HG03439 (cell line): ENCODE data around the gene BPIFB1.

ENCODE experiments used
- ATAC-seq: cut with Tn5 transposase; IDR thresholded peaks from one replicate; pipeline ENCODE4 v1.9.1; 2021; ENCODE audit warnings: mild to moderate bottlenecking, moderate library complexity; ENCODE audit not compliant: unreplicated experiment

BPIFB1 gene

DNA sequence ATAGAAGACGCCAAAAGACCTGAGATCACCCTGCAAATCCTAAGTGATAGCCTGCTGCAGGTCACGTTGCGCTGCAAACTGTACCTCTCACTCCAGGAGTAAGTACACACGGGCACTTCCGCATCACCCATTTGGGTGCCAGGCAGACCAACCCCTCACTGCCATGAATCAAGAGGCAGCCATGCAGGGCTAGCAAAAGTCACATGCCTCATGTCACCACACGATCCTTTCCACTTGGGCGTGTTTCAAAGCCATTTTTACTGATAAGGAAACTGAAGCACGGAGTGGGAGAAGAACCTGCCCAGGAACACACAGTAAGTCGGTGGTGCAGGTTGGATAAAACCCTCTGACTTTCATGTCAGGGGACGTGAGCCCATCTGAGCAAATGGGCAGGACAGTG lies 37.0 kb downstream of the BPIFB1 start:
- no peak for ATAC-seq

DNA sequence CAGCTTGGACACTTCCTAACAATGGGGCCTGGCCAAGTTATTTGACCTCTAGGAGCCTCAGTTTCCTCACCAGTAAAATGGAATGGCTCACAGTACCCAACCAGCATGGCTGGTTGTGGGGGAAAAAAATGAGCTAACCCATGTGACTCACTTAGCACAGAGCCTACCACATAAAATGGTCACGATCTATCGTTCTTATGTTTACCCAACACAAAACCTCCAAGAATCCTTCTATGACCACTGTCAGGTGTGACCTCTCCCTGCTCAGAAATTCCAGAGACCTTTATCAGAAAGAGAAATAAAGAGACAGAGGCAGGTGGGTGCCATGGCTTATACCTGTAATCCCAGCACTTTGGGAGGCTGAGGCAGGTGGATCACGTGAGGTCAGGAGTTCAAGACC lies 39.4 kb downstream of the BPIFB1 start:
- ATAC-seq: no peak

DNA sequence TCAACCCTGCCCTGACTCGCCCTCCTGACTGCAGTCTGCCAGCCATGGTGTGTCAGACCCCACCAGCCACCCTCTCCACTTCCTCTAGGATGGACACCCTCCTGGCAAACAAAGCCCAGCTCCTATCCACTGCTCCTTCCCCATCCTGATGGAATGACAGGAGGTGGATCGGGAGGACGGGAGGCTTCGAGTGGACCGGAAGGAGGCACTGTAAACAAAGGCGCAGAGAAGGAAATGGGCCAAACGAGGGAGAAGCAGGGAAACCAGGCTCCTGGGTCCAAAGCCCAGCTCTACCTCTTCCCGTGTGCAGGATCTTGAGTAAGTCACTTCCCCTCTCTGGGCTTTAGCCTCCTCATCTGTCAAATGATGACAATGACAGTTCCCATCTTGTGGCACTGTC lies 40.2 kb downstream of the BPIFB1 start:
- ATAC-seq: no peak

DNA sequence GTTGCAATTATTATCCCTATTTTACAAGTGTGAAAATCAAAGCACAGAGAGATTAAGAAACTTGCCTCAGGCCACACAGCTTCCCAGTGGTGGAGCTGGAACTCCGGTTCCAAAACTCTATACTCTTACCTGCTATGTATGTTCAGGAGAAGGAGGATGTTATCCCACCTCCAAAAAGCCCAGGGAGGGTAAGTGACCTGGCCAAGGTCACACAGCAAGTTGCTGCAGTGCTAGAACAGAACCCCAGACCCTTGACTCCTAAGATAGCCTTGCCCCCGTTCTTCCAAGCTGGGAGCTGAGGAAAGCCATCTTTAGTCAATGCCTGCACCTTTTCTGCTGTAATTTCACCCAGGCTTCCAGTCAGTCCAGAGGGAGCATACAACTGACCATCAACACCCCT lies 42.3 kb downstream of the BPIFB1 start:
- ATAC-seq: no peak

DNA sequence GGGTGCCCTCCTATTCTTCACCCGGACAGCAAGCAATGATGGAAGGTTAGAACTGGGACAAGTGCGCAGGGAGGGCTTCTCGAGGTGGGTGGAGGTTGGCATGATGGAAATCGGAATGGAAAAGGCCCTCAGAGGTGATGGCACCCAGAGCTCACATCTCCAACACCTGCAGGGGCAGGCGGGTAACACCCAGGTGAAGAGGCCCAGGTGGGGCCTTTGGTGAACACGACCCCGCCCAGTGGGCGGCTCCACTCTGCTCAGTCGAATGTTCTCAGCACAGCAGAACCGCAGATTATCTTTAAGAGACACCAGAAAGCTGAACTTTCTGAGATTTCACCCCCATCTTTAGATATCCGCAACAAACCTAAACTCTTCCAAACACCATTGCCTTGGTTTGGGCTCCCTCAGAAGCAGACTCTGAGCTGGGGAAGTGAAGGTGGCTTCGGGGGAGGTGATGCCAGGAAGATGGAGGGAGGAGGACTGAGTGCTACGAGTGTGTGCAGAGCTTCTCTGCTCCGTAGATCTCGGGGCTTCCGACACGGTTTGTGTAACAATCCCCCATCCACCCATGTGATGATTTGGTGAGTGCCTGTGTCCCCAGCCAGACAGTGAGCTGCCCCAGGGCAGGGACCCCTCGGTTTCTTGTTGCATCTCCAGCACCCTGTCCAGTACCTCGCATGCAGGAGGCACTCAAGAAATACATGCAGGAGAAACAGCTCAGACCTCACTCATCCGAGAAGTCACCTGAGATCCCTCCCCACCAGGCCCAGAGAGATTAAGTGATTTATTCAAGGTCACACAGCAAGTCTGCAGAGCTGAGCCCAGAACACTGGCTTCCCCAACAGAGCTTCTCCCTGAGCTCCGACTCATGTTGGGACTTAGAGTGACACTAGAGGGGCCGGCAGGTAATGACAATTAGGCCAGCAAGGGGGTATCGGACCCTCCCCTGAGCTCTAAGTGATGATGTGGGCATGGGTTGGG lies 45.4 kb downstream of the BPIFB1 start:
- no peak for ATAC-seq

DNA sequence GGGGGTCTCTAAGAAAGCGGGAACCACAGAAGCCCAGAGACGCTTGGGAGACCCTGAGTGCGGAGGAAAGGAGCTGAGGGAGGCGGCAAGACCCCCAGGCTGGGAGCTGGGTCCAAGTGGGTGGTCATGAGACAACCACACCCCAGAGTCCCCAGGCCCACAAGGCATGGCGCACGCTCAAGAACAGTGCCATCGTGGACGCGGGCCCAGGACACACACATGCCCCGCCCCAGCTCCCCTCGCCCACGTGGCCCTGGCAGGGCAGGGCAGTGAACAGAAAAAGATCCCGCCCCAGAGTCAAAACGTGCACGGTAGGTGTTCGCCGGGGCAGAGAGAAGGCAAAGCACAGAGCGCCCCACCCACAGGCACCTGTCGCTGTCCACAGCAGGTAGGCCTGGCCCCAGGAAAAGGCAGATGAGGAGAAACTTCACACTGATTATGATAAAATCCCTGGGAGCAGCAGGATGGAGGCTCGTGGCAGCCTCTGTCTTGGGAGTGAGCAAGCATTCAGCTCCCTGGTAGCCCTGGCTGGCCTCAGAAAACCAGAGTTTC lies 50.0 kb downstream of the BPIFB1 start:
- no peak for ATAC-seq

DNA sequence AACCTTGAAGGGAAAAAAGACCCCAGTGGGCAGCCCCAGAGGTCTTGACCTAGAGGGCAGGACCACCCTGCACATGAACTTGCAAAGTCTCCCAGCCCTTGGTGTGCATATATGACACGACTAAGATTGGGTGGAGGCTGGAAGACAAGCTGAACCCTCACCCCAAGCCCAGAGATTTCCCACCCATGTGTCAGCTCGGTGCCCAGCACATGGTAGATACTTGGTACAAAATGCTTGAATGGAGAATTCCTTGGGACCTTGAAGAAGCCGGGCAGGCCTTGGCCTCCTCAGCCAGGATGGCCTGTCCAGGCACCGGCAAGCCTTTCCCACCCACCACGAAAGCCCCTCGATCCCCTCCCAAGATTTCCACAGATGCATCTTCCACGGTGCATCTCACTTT lies 50.6 kb downstream of the BPIFB1 start:
- no peak for ATAC-seq

DNA sequence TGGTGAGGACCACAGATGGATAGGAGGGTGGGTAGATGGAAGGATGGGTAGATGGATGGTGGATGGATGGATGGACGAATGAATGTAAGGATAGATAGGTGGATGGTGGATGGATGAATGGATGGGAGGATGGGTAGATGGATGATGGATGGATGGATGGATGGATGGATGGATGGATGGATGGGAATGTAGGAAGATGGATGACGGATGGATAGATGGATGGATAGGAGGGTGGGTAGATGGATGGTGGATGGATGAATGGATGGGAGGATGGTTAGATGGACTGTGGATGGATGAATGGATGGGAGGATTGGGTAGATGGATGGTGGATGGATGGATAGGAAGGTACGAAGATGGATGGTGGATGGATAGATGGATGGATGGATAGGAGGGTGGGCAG lies 51.1 kb downstream of the BPIFB1 start:
- ATAC-seq: no peak

DNA sequence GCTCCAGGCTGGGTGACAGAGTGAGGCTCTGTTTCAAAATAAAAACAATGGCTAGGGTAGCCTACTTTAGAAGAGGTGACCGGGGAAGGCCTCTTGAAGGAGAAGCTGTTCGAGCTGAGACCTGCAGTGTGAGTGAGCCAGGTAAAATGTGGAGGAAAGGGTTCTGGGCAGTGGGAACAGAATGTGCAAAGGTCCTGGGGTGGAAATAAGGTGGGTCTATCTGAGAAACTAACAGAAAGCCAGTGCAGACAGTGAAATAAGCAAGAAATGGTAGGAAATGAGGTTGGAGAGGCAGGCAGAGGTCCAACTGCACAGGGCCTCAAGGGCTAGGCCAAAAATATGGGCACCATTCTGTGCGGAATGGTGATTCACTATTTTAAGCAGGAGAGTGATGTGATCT lies 53.4 kb downstream of the BPIFB1 start:
- no peak for ATAC-seq

DNA sequence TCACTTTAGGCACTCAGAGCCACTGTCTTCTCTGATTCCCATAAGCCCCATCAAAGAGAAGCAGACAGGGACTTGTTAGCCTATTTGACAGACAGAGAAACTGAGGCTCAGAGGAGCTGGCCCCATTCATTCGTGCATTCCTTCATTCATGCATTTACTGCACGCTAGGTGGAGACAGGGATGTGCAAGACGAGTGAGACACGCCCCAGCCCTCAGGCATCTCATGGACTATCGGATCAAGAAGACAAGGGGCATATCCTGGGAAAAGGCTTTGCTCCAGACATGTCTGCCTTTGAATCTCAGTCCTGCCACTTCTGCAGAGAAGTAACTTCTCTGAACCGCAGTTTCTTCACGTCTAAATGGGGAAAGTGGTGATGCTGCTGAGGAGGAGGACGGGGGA lies 54.1 kb downstream of the BPIFB1 start:
- ATAC-seq: no peak

DNA sequence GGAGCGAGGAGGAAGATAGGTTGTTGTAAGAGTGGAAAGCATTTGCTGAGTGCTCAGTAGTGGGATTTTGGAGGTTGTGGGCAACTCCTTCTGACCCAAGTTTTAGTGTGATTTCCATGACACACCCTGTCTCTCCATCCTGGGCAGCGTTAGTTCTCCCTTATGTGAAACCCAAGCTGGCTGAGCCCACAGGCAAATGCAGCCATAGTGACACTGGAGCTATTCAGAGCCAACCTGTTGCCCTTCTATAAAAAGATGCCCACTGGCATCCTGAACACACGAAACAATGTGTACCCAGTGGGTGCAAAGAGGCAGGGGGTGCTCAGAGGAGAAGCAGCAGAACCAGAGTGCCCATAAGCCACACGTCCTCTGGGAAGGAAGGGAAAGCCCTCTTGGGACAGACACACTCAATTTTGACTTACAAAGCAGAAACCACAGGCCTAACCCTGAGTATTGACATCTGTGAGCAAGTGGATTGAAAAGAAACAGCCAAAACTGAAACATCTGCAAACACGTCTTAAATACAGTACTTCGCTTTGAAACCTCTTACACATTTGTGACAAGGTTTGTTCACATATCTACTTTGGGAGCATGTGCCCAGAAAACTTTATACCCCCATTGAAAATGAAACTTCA lies 54.6 kb downstream of the BPIFB1 start:
- no peak for ATAC-seq

DNA sequence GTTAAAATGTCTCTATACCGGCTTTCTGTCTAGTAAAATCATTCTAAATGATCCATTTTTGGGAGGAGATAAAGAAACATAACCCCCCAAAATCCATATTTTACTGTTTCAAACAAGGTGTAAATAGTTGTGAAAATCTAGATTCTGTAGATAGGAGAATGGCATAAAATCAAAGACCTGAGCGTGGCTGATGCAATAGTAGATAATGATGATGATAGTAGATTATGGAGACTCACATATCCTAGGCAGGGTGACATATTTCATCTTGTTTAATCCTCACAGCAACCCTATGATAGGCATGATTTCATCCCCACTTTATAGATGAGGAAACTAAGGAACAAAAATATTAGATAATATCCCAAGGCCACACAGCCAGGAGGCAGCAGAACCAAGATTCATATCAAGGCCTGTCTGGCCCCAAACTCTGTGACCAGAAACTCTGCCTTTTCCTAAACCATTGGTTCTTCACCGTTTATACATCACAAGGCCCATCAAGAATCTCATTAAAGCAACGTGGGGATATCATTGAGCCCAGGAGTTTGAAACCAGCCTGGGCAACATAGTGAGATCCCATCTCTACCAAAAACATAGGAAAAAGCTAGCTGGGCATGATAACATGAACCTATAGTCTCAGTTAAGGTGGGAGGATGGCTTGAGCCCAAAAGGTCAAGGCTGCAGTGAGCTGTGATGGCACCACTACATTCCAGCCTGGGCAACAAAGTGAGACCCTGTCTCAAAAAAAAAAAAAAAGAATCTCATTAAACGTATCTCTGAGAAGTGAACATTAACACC lies 55.6 kb downstream of the BPIFB1 start:
- no peak for ATAC-seq

DNA sequence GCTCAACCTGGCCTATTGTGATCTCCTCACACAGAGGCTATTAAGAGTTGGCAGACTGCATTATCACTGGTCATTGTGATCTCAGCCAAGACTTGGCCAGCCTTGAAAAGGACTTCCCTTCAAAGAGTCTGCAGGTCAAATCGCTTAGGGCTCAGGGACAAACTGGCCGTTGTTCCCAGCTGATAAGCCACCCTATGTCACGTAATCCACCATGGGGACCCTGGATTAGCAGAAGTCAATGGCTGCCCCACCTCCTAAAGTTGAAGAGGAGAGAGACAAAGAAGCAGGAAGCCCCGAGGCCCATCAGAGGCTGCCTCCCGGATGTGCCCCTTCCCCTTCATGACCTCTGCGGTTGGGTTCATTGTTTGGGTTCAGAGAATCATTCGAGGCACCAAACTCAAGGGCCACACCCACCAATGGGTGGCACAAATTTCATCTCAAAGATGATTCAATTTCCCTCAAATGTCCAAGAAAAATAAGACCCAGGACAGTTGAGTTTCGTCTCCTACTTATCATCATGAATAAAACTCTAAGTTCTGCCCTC lies 56.6 kb downstream of the BPIFB1 start:
- ATAC-seq: no peak

DNA sequence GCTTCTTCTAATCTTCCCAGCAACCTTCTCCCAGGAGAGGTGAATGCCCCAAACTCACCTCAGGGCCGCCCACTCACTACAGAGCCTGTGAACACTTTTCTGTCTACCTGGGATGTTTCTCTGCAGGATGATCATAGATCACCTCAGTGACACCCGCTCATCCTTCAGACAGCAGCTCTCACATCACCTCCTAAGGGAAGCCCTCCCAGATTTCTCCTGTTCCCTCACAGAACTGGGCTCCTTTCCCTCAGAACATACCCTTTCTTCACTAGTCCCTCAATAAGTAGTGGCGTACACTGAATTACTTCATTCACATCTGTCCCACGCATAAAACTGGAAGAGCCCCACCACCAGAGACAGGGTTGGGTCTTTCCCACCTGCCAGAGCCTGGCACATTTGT lies 60.5 kb downstream of the BPIFB1 start:
- no peak for ATAC-seq

DNA sequence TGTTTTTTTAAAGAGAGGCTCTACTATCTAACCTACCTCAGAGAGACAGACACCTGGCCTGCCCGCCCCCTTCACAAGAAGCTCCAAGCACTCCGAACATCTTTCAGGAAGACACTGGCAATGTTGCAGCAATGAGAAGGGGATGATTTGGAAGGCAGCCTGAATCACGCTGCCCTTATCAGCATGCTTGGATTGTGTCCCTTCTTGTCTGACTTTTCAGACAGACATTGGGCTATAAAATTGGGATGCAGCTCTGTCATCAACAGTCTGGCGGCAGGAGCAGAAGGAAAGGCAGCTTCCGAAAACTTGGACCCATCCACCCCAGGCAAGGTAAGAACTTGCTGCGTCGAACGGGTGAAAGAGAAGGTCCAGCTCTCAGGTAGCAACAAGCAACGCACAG lies 62.3 kb downstream of the BPIFB1 start:
- no peak for ATAC-seq

DNA sequence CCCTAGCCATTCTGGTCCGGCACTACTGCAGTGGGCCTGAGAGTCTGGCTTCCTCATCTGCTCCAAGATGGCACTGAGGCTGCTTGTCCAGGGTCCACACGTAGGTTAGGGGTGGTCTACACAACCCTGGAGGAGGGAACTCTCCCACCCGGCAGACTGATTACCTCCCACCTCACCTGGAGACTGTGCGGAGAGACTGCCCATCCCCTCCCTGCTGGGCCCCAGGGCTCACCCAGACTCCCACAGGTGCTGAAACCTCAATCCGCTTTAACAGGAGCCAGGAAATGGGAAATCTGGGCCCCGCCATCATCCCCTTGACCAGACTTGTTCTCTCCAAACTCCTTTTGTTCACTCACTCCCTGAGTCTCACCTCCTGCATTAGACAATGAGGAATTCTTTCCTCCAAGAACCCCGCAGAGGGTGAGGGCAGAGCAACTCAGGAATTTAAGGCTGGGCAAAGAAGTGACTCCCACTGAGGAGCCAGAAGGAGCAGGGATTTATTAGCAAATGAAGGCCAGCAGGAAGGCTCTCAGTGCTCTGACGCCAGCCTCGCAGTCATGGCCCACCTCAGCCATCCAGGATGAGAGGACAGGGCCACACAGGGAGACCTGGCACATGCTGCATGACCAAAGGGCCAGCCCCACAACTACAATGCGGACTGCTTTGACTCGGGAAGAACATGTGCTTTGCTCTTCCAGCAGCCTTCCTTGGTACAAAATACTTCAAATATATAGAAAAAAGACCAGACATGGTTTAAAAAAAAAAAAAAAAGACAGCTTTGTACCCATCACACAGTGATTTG lies 65.3 kb downstream of the BPIFB1 start:
- no peak for ATAC-seq

DNA sequence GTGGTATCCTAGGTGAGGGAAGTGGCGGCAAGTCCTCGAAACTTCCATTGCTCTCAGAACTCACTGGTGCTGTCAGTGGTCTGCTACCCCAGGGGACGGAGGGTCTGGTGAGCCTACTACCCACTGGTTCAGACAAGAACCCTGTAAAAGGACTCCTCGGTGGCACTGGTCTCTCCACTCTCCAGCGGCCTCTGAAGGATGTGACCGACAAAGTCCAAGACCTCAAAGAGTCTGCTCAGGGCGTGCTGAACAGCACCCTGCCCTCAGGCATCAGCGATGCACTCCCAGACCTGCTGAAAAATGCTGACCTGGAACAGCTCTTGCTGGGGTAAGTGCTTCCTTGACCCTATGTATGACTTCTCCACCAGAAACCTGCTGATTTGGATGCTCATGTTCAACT lies 66.5 kb downstream of the BPIFB1 start:
- no peak for ATAC-seq

DNA sequence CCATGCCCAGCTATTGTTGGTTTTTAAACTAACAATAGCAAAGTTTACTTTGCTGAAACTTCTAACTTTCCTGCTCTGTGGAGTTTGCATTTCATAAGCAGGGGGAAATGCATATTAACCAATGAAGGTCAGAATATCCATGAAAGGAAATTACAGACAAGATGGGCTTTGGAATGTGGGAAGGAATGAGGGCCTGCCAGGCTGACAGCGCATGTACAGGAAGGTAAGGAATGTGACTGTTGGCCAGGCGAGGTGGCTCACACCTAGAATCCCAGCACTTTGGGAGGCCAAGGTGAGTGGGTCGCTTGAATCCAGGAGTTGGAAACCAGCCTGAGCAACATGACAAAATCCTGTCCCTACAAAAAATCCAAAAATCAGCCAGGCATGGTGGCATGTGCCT lies 68.7 kb downstream of the BPIFB1 start:
- ATAC-seq: no peak

DNA sequence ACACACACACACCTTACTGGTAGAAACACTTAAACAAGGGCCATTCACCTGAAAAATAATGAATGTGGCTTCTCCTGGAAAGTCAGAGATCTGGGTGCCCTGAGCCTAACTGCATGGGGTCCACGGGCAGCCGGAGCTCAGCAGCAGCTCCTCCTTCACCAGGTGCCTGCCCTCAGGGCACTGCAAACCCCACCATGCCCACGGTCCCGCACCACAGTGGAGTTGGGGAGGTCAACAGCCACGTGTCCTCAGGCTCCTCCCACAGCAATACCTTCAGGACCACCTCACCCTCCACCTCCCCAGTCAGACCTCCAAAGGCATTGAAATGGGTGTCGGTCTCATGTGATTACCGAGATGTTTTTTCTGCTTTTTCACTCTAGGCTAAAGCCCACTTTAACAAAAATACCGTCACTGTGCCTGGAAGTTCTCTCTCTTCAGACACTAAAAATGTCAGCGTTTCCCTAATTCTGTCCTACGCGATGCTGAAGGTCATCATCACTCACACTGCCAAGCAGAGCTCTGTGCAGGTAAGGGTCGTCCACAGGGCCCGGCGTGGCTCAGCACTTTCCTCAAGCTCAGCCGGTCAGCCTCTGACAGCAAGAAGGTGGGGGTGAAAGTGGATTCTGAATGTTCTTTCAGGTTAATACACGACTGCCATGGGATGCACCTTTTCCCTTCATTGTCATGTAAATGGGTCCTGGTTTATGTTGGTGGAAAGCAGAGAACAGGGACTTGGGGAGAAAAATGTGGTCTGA lies 69.4 kb downstream of the BPIFB1 start:
- ATAC-seq: no peak

DNA sequence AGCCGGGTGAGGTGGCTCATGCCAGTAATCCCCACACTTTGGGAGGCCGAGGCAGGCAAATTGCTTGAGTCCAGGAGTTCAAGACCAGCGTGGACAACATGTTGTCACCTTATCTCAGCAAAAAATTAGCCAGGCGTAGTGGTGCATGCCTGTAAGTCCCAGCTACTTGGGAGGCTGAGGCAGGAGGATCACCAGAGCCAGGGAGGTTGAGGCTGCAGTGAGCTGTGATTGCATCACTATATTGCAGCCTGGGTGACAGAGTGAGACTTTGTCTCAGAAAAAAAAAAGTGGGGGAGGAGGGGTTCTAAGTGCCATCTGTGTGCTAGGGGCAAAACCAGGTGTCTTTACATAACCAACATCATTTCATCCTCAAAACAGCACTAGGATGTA lies 70.0 kb downstream of the BPIFB1 start:
- ATAC-seq: no peak
